Measurements from ENCODE around the gene ADISSP. TPM values are rescaled to one million over a fixed set of nuclear protein-coding genes. Genes with fewer than 3 reads are reported as not detected.
A peak's percentile ranks its signal among the peaks of the same experiment; 100 is the strongest.

Gene ADISSP
- total RNA-seq, 4 donors from 2014 or later = 5.9 to 16.4 (median 9.6) TPM

DNA sequence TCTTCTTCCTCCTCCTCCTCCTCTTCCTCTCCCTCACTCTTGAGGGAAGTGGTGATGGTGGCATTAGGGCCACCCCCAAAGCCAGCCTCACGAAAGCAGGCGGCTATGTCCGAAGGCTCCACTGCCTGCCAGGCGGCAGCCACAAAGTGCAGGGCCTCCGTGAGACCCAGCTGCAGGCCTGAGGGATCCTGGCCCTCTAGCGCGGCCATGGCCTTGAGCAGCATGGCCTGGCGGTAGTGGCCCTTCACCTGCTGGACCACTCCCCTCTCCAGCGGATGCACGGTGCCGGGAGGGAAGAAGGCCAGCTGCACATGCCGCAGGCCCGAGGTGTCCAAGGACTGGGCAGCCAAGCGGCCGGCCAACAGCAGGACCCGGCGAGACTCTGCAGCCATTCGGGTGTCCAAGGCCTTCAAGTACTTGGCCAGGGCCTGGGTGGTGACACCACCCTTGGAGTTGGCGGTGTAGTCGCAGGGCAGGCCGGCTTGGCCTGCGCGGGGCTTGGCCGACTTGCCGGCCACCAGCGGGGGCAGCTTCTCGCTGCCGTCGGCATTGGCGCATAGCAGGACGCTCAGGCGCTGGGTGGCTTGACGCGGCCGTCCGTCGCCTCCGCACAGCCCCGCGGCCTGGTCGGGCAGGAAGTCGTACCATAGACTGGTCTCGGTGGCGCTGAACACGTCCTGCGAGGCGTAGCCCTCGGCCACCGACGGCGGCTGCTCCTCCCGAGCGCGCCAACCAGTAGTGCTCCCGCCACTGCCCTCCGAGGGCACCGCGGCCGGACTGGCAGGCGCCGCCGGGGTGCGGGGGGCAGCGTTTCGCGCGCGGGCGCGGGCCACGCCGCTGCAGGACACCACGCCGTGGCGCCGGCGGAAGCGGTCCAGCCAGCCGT is 17.9 kb upstream of the ADISSP start:
- H3K9me3 ChIP-seq = no peaks in the 10 kb centered on the region
- peak overlapping the region; percentile 65 to 68 (median 67) for H3K4me3 ChIP-seq
- intact Hi-C loops (cut with DNase I; ENCODE audit: low total_unique reads) (loop anchor here (1.0 to 5.0 kb wide), 3 partner anchors 35 to 302 kb away; partner anchors contain the start of genes AP5S1 and MAVS), in situ Hi-C loops (cut with MboI; ENCODE audit: low sequenced_read_pairs in 4 of 4) (no loop called here)
- no peaks in the 10 kb centered on the region for H3K36me3 ChIP-seq
- peaks cover 35 to 38% of the 10 kb centered on the region in 2 donors for H3K4me1 ChIP-seq
- ATAC-seq (peak in 1 of 2 donors; percentile 1), DNase-seq (no peak)
- no peak for TF ChIP-seq POLR2A (IDR thresholded peaks at IDR 0.05)
- TF ChIP-seq, protein P1, sequence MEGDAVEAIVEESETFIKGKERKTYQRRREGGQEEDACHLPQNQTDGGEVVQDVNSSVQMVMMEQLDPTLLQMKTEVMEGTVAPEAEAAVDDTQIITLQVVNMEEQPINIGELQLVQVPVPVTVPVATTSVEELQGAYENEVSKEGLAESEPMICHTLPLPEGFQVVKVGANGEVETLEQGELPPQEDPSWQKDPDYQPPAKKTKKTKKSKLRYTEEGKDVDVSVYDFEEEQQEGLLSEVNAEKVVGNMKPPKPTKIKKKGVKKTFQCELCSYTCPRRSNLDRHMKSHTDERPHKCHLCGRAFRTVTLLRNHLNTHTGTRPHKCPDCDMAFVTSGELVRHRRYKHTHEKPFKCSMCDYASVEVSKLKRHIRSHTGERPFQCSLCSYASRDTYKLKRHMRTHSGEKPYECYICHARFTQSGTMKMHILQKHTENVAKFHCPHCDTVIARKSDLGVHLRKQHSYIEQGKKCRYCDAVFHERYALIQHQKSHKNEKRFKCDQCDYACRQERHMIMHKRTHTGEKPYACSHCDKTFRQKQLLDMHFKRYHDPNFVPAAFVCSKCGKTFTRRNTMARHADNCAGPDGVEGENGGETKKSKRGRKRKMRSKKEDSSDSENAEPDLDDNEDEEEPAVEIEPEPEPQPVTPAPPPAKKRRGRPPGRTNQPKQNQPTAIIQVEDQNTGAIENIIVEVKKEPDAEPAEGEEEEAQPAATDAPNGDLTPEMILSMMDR (IDR thresholded peaks at IDR 0.05 in 4 of 5, conservative IDR thresholded peaks at IDR 0.05 in 1 of 5) = no peak
- peak overlapping the region; percentile 76 to 85 (median 82) for H3K27ac ChIP-seq
- no peaks in the 10 kb centered on the region for H3K27me3 ChIP-seq

DNA sequence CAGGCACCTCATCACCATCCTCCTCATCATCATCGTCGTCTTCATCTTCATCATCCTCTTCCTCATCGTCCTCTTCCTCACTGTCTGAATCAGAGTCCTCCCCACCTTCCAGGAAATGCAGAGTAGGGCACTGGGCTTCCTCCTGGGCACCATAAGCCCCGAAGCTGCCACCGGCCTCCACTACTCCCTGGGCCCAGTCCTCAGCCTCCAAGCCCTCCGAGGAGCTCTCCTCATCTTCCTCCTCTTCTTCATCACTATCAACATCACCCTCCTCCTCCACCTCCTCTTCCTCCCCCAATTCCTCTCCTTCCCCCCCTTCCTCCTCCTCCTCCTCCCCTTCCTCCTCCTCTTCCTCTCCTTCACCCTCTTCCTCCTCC is 17.3 kb upstream of the ADISSP start:
- H3K27ac ChIP-seq = peak overlapping the region in 3 of 4 donors; percentile 76 to 85 (median 85)
- TF ChIP-seq POLR2A (IDR thresholded peaks at IDR 0.05) = no peak
- TF ChIP-seq, protein P1 (IDR thresholded peaks at IDR 0.05 in 4 of 5, conservative IDR thresholded peaks at IDR 0.05 in 1 of 5) = no peak
- peak overlapping the region; percentile 65 to 68 (median 67) for H3K4me3 ChIP-seq
- peaks cover 36 to 38% of the 10 kb centered on the region in 2 donors for H3K4me1 ChIP-seq
- intact Hi-C loops (cut with DNase I; ENCODE audit: low total_unique reads) = loop anchor here (5.0 kb wide), 1 partner anchor 302 kb away; no protein-coding TSS in a partner anchor
- H3K9me3 ChIP-seq = no peaks in the 10 kb centered on the region
- H3K27me3 ChIP-seq = no peaks in the 10 kb centered on the region
- H3K36me3 ChIP-seq = no peaks in the 10 kb centered on the region
- in situ Hi-C loops (cut with MboI; ENCODE audit: low sequenced_read_pairs in 4 of 4) = no loop called here
- DNase-seq (no peak), ATAC-seq (no peak)

DNA sequence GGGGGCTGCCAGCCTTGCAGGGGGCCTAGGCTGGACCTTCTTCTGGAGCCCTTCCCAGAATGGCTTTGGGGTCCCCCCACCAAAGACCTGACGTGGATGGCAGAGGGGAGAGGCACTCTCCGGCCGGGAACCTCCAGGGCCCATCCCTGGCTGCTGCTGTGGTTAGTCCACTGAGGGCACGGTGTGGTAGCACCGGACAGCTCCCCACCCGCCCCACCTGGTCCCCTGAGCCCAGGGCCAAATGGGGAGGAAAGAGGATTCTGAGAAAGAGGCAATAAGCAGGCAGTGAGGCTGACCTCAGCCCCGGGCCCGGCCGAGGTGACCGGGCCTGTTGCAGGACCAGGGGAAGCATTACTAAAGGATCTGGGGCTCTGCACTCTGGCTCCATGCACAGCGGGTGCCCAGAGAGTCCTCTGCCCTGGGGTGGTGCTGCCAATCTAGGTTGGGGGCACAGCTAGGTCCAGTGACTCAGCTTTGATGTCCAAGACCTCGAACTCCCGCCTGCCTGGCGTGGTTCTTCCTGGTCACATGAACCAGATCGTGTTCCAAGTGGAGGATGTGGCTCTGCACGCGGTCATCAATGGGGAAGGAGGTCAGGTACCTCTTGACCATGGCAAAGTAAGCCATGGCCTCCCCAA is 16.8 kb upstream of the ADISSP start:
- Histone ChIP-seq H3K4me3 (peak overlapping the region in 2 of 4 donors; percentile 65 to 68), H3K27ac (peak overlapping the region in 2 of 4 donors; percentile 27 to 85), H3K9me3 (no peaks in the 10 kb centered on the region), H3K36me3 (no peaks in the 10 kb centered on the region), H3K4me1 (peaks cover 36 to 38% of the 10 kb centered on the region in 2 donors), H3K27me3 (no peaks in the 10 kb centered on the region)
- in situ Hi-C loops (cut with MboI; ENCODE audit: low sequenced_read_pairs in 4 of 4) = no loop called here
- intact Hi-C loops (cut with DNase I; ENCODE audit: low total_unique reads) = no loop called here
- TF ChIP-seq POLR2A (IDR thresholded peaks at IDR 0.05) = no peak
- TF ChIP-seq, protein P1 (IDR thresholded peaks at IDR 0.05 in 4 of 5, conservative IDR thresholded peaks at IDR 0.05 in 1 of 5) = no peak
- ATAC-seq (no peak), DNase-seq (no peak)

DNA sequence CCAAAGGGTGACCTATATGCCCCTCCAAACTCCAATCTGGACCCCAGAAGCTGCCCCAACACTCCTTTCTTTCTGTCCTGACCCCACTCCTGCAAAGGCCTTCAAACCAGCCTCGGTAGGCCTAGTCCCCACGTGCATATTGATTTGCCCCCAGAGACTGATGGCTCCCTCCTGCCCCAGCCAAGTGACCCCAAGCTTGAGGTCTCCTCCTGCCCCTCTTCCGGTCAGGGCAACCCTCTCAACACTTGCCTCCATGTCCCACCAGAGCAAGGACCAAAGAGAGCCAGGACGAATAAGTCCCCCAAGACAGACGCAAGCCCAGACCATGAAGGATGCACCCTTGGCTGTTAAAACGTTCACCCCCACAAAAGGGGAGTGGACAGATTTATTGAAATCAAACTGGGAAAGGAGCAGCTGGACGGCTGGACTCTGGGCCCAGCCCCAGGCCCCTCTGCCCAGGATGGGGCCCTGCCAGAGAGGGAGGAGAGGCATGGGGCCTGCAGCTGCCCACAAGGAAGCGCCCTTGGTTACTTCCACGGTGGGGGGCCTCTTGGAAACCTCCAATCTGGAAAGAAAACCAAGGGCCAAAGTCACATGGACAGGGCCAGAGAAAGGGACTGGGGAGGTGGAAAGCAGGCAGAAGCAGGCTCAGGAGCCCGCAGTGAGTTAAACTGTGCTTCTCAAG is 16.1 kb upstream of the ADISSP start:
- intact Hi-C loops (cut with DNase I; ENCODE audit: low total_unique reads) (no loop called here), in situ Hi-C loops (cut with MboI; ENCODE audit: low sequenced_read_pairs in 4 of 4) (no loop called here)
- Histone ChIP-seq H3K36me3 (no peaks in the 10 kb centered on the region), H3K4me3 (no peak overlapping the region), H3K9me3 (no peaks in the 10 kb centered on the region), H3K27me3 (no peaks in the 10 kb centered on the region), H3K27ac (peak overlapping the region in 1 of 4 donors; percentile 85), H3K4me1 (peaks cover 36 to 38% of the 10 kb centered on the region in 2 donors)
- ATAC-seq (no peak), DNase-seq (no peak)
- TF ChIP-seq, protein P1 (IDR thresholded peaks at IDR 0.05 in 4 of 5, conservative IDR thresholded peaks at IDR 0.05 in 1 of 5) = no peak
- TF ChIP-seq POLR2A (IDR thresholded peaks at IDR 0.05) = no peak
